ENCODE results near the gene ABCA5. TPM values are rescaled to one million over a fixed set of nuclear protein-coding genes. Genes with fewer than 3 reads are reported as not detected.

ABCA5 gene
- total RNA-seq, 2 donors from 2014 or later: 2.7 to 2.8 TPM

DNA sequence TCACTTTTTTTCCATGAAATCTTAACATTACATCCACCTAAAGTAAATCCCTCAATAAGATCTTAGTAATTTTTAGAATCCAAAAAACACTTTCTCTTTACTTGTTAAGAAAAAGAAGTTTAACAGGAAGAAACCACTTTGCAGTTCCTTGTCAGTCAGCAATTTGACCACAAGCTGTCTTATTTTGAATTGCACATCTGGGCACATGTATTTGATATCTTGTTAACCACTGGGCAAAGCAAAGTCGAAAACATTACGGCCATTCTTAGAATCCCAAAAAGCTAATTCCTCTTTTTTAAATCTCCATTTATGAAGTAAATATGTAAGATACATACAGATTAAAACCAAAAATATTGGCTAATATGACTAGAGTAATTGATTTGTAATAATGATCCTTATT, 99.4 kb downstream of the ABCA5 start:
- no CpG with 5 or more reads among the region's 2 CpGs for WGBS, 2 experiments (ENCODE audit: insufficient coverage in 1 of 2, insufficient read length in 1 of 2)

DNA sequence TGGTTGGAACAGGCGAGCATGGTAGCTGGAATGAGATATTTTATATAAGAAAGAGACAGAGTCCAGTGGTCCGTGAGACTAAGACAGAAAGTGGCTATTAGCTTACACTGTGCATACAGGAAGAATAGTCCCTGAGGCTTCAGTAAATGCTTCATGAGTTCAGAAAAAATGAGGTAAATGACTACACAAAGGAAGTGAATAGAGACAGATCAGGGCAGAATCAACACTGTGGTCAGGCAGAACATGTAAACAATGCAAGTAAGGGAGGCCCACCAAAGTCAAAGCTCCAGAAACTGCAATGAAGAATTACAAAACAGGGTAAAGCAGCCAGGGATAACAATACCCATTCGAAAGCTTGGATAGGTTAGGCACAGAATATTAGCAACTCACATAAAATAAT, 103.1 kb downstream of the ABCA5 start:
- H3K4me3 ChIP-seq (ENCODE audit: low read length): no peak overlapping the region
- H3K27ac ChIP-seq (ENCODE audit: low read depth, low read length): no peak overlapping the region
- H3K9ac ChIP-seq (ENCODE audit: extremely low read depth, low read length, poor library complexity, severe bottlenecking): no peak overlapping the region
- 83 to 94% methylated on average over 2 to 3 of the region's 3 CpGs for WGBS, 2 experiments (ENCODE audit: insufficient coverage in 1 of 2, insufficient read length in 1 of 2)
- Mint-ChIP-seq H3K9me3 (no peaks in the 10 kb centered on the region), H3K27ac (no peak overlapping the region), H3K27me3 (ENCODE audit: insufficient read depth) (no peaks in the 10 kb centered on the region), H3K36me3 (ENCODE audit: low read depth) (no peaks in the 10 kb centered on the region), H3K4me3 (no peak overlapping the region), H3K4me1 (peaks cover 2% of the 10 kb centered on the region)
- H3K27me3 ChIP-seq (ENCODE audit: control insufficient read depth, insufficient read depth, low read length, poor library complexity, severe bottlenecking): no peaks in the 10 kb centered on the region
- no peak for DNase-seq
- H3K4me1 ChIP-seq (ENCODE audit: control insufficient read depth, insufficient read depth, low read length): no peaks in the 10 kb centered on the region
- TF ChIP-seq, protein P1, sequence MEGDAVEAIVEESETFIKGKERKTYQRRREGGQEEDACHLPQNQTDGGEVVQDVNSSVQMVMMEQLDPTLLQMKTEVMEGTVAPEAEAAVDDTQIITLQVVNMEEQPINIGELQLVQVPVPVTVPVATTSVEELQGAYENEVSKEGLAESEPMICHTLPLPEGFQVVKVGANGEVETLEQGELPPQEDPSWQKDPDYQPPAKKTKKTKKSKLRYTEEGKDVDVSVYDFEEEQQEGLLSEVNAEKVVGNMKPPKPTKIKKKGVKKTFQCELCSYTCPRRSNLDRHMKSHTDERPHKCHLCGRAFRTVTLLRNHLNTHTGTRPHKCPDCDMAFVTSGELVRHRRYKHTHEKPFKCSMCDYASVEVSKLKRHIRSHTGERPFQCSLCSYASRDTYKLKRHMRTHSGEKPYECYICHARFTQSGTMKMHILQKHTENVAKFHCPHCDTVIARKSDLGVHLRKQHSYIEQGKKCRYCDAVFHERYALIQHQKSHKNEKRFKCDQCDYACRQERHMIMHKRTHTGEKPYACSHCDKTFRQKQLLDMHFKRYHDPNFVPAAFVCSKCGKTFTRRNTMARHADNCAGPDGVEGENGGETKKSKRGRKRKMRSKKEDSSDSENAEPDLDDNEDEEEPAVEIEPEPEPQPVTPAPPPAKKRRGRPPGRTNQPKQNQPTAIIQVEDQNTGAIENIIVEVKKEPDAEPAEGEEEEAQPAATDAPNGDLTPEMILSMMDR (conservative IDR thresholded peaks at IDR 0.05): no peak
- no peaks in the 10 kb centered on the region for H3K9me3 ChIP-seq (ENCODE audit: control insufficient read depth, low read length)
- H3K36me3 ChIP-seq (ENCODE audit: control insufficient read depth, insufficient read depth, low read length): no peaks in the 10 kb centered on the region

More for the DNA sequence above, 99.4 kb downstream of the ABCA5 start:
- H3K27ac Mint-ChIP-seq: no peak overlapping the region
- H3K4me3 ChIP-seq (ENCODE audit: low read length): no peak overlapping the region
- H3K27me3 ChIP-seq (ENCODE audit: control insufficient read depth, insufficient read depth, low read length, poor library complexity, severe bottlenecking): no peaks in the 10 kb centered on the region
- H3K4me1 ChIP-seq (ENCODE audit: control insufficient read depth, insufficient read depth, low read length): no peaks in the 10 kb centered on the region
- peaks cover 5% of the 10 kb centered on the region for H3K9me3 Mint-ChIP-seq
- DNase-seq: no peak
- peaks cover 2% of the 10 kb centered on the region for H3K4me1 Mint-ChIP-seq
- H3K27ac ChIP-seq (ENCODE audit: low read depth, low read length): no peak overlapping the region
- TF ChIP-seq, protein P1 (conservative IDR thresholded peaks at IDR 0.05): no peak
- no peaks in the 10 kb centered on the region for H3K36me3 ChIP-seq (ENCODE audit: control insufficient read depth, insufficient read depth, low read length)
- peaks cover 2% of the 10 kb centered on the region for H3K9me3 ChIP-seq (ENCODE audit: control insufficient read depth, low read length)
- H3K27me3 Mint-ChIP-seq (ENCODE audit: insufficient read depth): no peaks in the 10 kb centered on the region
- H3K36me3 Mint-ChIP-seq (ENCODE audit: low read depth): no peaks in the 10 kb centered on the region
- no peak overlapping the region for H3K9ac ChIP-seq (ENCODE audit: extremely low read depth, low read length, poor library complexity, severe bottlenecking)
- no peak overlapping the region for H3K4me3 Mint-ChIP-seq

DNA sequence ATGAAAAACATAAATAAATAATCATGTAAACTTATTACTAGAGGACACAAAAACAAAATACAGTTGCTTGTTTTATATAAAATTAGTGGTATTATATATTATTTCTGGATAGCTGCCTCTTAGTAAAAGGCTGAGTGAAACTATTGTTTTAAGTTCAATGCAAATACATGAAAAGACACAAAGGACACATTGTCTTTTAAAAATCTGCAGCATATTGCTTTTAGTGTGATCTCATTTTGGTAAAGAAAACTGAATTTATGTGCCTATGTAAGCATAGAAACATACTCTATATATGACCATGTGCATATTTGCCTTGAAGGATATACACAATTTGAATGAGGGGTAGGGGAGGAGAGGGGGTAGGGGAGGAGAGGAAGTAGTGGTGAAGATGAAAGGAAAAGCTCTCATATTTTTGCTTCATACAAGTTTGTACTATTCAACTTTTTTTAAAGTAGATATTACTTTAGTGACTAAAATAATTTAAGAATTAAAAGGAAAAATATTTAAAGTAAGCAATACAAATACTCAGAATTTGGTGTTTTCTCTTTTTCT, 104.2 kb downstream of the ABCA5 start:
- H3K4me3 ChIP-seq (ENCODE audit: low read length): no peak overlapping the region
- DNase-seq: no peak
- H3K27ac Mint-ChIP-seq: no peak overlapping the region
- peaks cover 2% of the 10 kb centered on the region for H3K4me1 Mint-ChIP-seq
- H3K27me3 ChIP-seq (ENCODE audit: control insufficient read depth, insufficient read depth, low read length, poor library complexity, severe bottlenecking): no peaks in the 10 kb centered on the region
- H3K4me1 ChIP-seq (ENCODE audit: control insufficient read depth, insufficient read depth, low read length): no peaks in the 10 kb centered on the region
- H3K4me3 Mint-ChIP-seq: no peak overlapping the region
- no peaks in the 10 kb centered on the region for H3K27me3 Mint-ChIP-seq (ENCODE audit: insufficient read depth)
- H3K36me3 Mint-ChIP-seq (ENCODE audit: low read depth): no peaks in the 10 kb centered on the region
- no peaks in the 10 kb centered on the region for H3K36me3 ChIP-seq (ENCODE audit: control insufficient read depth, insufficient read depth, low read length)
- TF ChIP-seq, protein P1 (conservative IDR thresholded peaks at IDR 0.05): no peak
- no peaks in the 10 kb centered on the region for H3K9me3 ChIP-seq (ENCODE audit: control insufficient read depth, low read length)
- H3K9ac ChIP-seq (ENCODE audit: extremely low read depth, low read length, poor library complexity, severe bottlenecking): no peak overlapping the region
- H3K27ac ChIP-seq (ENCODE audit: low read depth, low read length): no peak overlapping the region
- H3K9me3 Mint-ChIP-seq: no peaks in the 10 kb centered on the region

Measured in endodermal cell (in vitro differentiated cells).